Stimulated activated naive B cell treated with anti-CD40 and anti-IgM and Interleukin-4, amounts not matched to agents 10 μg/mL and 1 μg/mL and 100 μg/mL, for 72 hours (primary cell): ENCODE measurements around the gene OR6B1.

Experiments
- ATAC-seq, 2 donors: fragments of 150-1000 bp; cut with Tn5 transposase; replicated peaks; 2 replicates each; pipeline ENCODE4 v1.10.0; 2021; ENCODE audit warnings: moderate library complexity in 1 of 2
- DNase-seq: peaks from one replicate; pipeline ENCODE4 v3.0.0; 2021
- H3K27ac Mint-ChIP-seq: one replicate; pipeline ENCODE4 v1.8.0; 2022; ENCODE audit warnings: mild to moderate bottlenecking, mixed read lengths
- H3K27me3 Mint-ChIP-seq, 2 donors: one replicate each; pipeline ENCODE4 v1.8.0; 2022; ENCODE audit warnings: mixed read lengths in 2 of 2
- H3K36me3 Mint-ChIP-seq, 2 donors: one replicate each; pipeline ENCODE4 v1.8.0; 2022; ENCODE audit warnings: mixed read lengths in 2 of 2, mild to moderate bottlenecking in 1 of 2
- H3K4me1 Mint-ChIP-seq, 2 donors: one replicate each; pipeline ENCODE4 v1.8.0; 2022; ENCODE audit warnings: mixed read lengths in 2 of 2, mild to moderate bottlenecking in 1 of 2
- H3K4me3 Mint-ChIP-seq, 2 donors: one replicate each; pipeline ENCODE4 v1.8.0; 2022; ENCODE audit warnings: mild to moderate bottlenecking in 2 of 2, mixed read lengths in 2 of 2, moderate library complexity in 1 of 2
- H3K9me3 Mint-ChIP-seq, 2 donors: one replicate each; pipeline ENCODE4 v1.8.0; 2022; ENCODE audit warnings: mixed read lengths in 2 of 2, mild to moderate bottlenecking in 1 of 2

OR6B1 gene

GRCh38 chr7:144000020-144000419 is at the start of gene OR6B1:
OR6B1 (plus strand) TSS chr7:144000320; CDS start chr7:144003997, 3,677 bp downstream.
- H3K27ac Mint-ChIP-seq, result no peak within 1 kb of the TSS
- no peak within 1 kb of the TSS for H3K4me3 Mint-ChIP-seq
- ATAC-seq (no peak), DNase-seq (no peak)
- H3K27me3 Mint-ChIP-seq, result peaks cover 0 to 6% of the 10 kb centered on the region in 2 donors
- no peaks in the 10 kb centered on the region for H3K4me1 Mint-ChIP-seq
- H3K9me3 Mint-ChIP-seq, result no peaks in the 10 kb centered on the region
- H3K36me3 Mint-ChIP-seq, result no peaks in the 10 kb centered on the region

DNA sequence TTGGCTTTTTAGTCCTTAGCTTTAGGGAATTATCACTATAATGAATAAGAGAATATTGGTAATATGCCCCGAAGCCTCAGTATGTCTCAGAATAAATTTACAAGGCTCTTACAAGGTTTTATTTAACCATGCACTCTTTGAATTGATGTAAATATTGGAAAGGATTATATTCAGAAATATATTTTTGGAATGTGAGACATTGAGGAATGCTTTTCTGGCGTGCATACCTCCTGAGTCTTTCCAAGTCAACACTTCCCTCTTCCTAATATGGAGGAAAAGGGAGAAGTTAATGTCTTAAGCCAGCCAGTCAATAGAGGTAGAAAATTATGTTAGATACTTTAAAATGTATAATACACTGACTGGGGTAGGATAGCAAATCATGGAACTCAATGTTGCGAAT is 46.7 kb upstream of the OR6B1 start:
- DNase-seq, result no peak
- H3K27ac Mint-ChIP-seq, result no peak overlapping the region
- no peaks in the 10 kb centered on the region for H3K36me3 Mint-ChIP-seq
- no peaks in the 10 kb centered on the region for H3K4me1 Mint-ChIP-seq
- H3K9me3 Mint-ChIP-seq, result no peaks in the 10 kb centered on the region
- ATAC-seq, result no peak
- peaks cover 16 to 24% of the 10 kb centered on the region in 2 donors for H3K27me3 Mint-ChIP-seq
- no peak overlapping the region for H3K4me3 Mint-ChIP-seq

GRCh38 chr7:143954135-143954534 is 46.0 kb upstream of the OR6B1 start:
- Mint-ChIP-seq H3K27me3 (peaks cover 11 to 20% of the 10 kb centered on the region in 2 donors), H3K9me3 (no peaks in the 10 kb centered on the region), H3K36me3 (no peaks in the 10 kb centered on the region), H3K4me1 (no peaks in the 10 kb centered on the region), H3K4me3 (no peak overlapping the region), H3K27ac (no peak overlapping the region)
- DNase-seq (no peak), ATAC-seq (no peak)

DNA sequence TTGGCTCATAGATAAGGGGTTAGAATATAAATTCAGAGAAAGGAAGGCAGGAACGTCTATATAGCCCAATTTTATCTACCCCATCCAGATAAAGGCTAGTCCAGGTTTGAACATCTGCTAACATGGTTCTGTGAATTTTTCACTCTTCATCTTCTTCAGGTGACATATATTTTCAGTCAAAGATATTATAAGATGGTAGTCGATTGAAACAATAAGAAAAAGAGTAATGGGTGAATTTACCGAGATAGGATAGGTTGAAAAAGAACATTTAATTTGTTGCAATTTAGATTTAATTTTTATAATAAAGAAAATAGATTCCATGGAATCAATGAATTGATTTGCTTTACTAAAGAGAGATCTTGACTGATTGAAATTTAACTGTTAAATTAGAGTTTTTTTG is 45.6 kb upstream of the OR6B1 start, which contains the start of gene OR2F1:
Gene OR2F1 (plus strand): TSS at position 301 of the 400 bp plus-strand sequence. CDS start 5,127 bp downstream, outside the sequence.
- Mint-ChIP-seq H3K36me3 (no peaks in the 10 kb centered on the region), H3K4me1 (no peaks in the 10 kb centered on the region), H3K4me3 (no peak within 1 kb of the TSS), H3K27ac (no peak within 1 kb of the TSS), H3K27me3 (peaks cover 7 to 16% of the 10 kb centered on the region in 2 donors), H3K9me3 (no peaks in the 10 kb centered on the region)
- DNase-seq, result no peak
- ATAC-seq, result no peak

DNA sequence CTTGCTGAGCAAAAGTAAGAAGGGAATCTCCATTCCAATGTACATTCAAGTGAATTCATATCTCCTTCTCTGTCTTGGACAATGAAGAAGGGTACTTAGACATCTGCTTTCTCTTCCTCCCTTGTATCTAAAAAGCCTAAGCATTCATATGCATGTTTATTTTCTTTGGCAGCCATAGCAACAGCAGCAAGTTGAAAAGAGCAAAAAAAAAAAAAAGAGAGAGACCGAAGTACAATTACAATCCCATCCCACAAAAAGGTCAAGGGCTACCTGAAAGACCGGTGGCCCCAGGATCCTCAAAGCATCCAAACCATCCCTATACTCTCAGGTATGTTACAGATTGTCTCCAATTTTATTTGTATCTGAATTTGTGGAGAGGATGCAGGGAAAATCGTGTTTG is 41.3 kb upstream of the OR6B1 start:
- ATAC-seq, result no peak
- no peak for DNase-seq
- H3K36me3 Mint-ChIP-seq, result no peaks in the 10 kb centered on the region
- H3K27ac Mint-ChIP-seq, result no peak overlapping the region
- H3K4me3 Mint-ChIP-seq, result no peak overlapping the region
- H3K4me1 Mint-ChIP-seq, result no peaks in the 10 kb centered on the region
- no peaks in the 10 kb centered on the region for H3K9me3 Mint-ChIP-seq
- peaks cover 14 to 25% of the 10 kb centered on the region in 2 donors for H3K27me3 Mint-ChIP-seq

DNA sequence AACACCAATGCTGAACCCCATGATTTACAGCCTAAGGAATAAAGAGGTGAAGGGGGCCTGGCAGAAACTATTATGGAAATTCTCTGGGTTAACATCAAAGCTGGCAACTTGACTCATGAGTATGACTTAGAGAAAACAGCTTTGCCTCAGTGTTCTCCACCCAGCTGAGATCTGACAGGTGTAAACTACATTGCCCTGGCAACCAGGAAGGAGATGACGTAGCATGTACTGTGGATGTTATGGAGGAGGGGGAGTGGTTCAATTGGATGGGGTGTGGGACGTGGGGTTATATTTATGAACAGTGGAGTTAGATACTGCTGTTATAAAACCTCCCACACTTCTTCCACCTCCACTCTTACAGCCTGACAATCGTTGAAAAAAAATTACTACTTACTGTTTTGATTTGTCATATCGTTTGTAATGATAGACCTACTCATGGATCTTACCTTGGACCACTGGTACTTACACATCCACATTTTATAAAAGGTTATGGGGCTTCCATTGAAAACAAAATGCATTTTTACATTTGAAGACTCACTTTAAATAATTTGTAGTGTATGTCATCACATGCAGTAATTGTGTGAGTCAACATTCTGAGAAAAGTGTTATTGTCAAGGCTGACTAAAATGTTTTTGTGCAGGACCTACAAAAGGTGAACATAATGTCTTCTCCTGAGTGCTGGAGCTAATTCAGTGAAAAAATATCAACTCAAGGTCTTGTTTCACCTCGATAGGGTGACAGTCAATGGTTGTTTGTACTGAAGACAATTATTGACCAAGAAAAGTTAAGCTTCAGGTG is 39.1 kb upstream of the OR6B1 start:
- no peak for DNase-seq
- no peak overlapping the region for H3K4me3 Mint-ChIP-seq
- ATAC-seq, result no peak

DNA sequence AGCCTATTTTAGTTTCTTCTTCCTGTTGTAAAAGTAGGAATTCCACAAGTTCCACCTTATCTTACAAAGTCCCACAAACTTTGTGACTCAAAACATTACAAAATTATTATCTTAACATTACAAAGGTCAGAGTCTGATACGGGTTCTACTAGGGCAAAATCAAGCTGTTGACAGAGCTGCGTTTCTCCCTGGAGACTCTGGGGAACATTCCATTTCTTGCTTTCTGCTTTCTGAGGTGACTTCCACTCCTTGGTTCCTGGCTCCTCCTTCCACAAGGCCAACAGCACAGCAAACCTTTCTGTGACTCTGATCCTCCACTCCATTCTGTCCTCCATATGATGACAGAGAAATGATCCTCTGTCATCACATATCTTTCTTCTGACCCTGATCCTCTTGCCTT is 34.8 kb upstream of the OR6B1 start:
- no peaks in the 10 kb centered on the region for H3K4me1 Mint-ChIP-seq
- H3K9me3 Mint-ChIP-seq, result no peaks in the 10 kb centered on the region
- H3K36me3 Mint-ChIP-seq, result no peaks in the 10 kb centered on the region
- no peak overlapping the region for H3K4me3 Mint-ChIP-seq
- peaks cover 5 to 6% of the 10 kb centered on the region in 2 donors for H3K27me3 Mint-ChIP-seq
- no peak for ATAC-seq
- no peak overlapping the region for H3K27ac Mint-ChIP-seq
- DNase-seq, result no peak

More for the DNA sequence above, 39.1 kb upstream of the OR6B1 start:
- H3K27ac Mint-ChIP-seq, result no peak overlapping the region
- H3K27me3 Mint-ChIP-seq, result peaks cover 14 to 18% of the 10 kb centered on the region in 2 donors
- H3K36me3 Mint-ChIP-seq, result no peaks in the 10 kb centered on the region
- H3K9me3 Mint-ChIP-seq, result no peaks in the 10 kb centered on the region
- H3K4me1 Mint-ChIP-seq, result no peaks in the 10 kb centered on the region

DNA sequence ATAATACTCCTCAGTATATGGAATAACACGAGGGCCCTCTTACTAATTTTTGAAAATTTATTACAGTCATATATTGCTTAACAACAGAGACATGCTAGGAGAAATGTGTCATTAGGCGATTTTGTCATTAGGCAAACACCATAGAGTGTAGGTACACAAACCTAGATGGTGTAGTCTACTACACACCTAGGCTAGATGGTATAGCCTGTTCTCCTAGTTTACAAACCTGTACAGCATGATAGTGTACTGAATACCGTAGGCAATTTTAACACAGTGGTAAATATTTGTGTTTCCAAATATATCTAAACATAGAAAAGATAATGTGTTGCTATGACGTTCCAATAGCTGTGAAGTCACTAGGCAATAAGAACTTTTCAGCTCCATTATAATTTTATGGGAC is 32.7 kb upstream of the OR6B1 start:
- peaks cover 5 to 8% of the 10 kb centered on the region in 2 donors for H3K27me3 Mint-ChIP-seq
- H3K36me3 Mint-ChIP-seq, result no peaks in the 10 kb centered on the region
- H3K4me3 Mint-ChIP-seq, result no peak overlapping the region
- no peak overlapping the region for H3K27ac Mint-ChIP-seq
- ATAC-seq (no peak), DNase-seq (no peak)
- H3K9me3 Mint-ChIP-seq, result no peaks in the 10 kb centered on the region
- H3K4me1 Mint-ChIP-seq, result no peaks in the 10 kb centered on the region

- Mint-ChIP-seq H3K27ac (no peak overlapping the region), H3K36me3 (no peaks in the 10 kb centered on the region), H3K4me3 (no peak overlapping the region), H3K27me3 (peaks cover 5 to 10% of the 10 kb centered on the region in 2 donors), H3K4me1 (no peaks in the 10 kb centered on the region), H3K9me3 (no peaks in the 10 kb centered on the region)
- no peak for DNase-seq
- no peak for ATAC-seq
Observed at GRCh38 chr7:143973870-143974416, 26.2 kb upstream of the OR6B1 start.

- Mint-ChIP-seq H3K4me3 (no peak overlapping the region), H3K9me3 (no peaks in the 10 kb centered on the region), H3K36me3 (no peaks in the 10 kb centered on the region), H3K27me3 (peaks cover 5 to 10% of the 10 kb centered on the region in 2 donors), H3K27ac (no peak overlapping the region), H3K4me1 (no peaks in the 10 kb centered on the region)
- DNase-seq, result no peak
- no peak for ATAC-seq
Observed at GRCh38 chr7:143974459-143974858, 25.7 kb upstream of the OR6B1 start.

DNA sequence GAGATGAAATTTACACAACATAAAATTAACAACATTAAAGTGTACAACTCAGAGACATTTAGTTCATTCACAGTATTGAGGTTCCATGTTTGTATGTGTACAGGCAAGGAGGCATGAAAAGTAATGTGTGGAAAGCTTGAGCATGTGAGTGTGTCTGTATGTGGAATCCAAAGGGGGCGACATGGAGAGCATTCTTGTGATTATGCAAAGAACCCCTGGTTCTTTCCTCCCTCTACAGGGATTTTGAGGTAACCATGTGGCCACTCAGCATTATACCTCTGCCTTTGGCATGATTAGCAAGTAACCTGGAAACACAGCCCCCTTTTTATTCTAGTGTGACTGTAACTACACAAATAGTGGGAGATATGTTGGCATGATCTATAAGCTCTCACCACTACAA is 24.5 kb upstream of the OR6B1 start:
- no peak overlapping the region for H3K27ac Mint-ChIP-seq
- no peak overlapping the region for H3K4me3 Mint-ChIP-seq
- no peaks in the 10 kb centered on the region for H3K36me3 Mint-ChIP-seq
- no peaks in the 10 kb centered on the region for H3K9me3 Mint-ChIP-seq
- no peak for ATAC-seq
- H3K4me1 Mint-ChIP-seq, result no peaks in the 10 kb centered on the region
- peaks cover 5 to 10% of the 10 kb centered on the region in 2 donors for H3K27me3 Mint-ChIP-seq
- DNase-seq, result no peak

DNA sequence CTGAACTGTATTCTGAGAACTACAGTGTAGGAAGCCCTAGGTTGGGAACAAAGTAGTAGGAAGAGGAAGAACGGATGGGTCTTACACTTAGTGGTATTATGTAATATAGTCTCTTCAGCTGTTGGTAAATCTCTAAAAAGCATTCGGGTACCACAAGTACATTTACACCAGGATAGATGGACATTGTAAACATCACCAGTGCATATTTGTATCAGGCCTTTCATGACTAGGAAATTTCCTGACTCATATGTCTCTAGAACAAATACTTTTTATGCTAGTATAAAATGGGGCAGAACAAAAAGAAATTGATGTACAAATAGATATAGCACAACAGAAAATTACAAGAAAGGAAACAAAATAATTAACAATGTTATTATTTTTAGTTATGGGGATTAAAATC is 21.5 kb upstream of the OR6B1 start:
- no peak overlapping the region for H3K27ac Mint-ChIP-seq
- ATAC-seq, result no peak
- H3K36me3 Mint-ChIP-seq, result no peaks in the 10 kb centered on the region

GRCh38 chr7:143979359-143979758 is 20.8 kb upstream of the OR6B1 start:
- H3K36me3 Mint-ChIP-seq, result no peaks in the 10 kb centered on the region

More for the DNA sequence above, 21.5 kb upstream of the OR6B1 start:
- Mint-ChIP-seq H3K4me3 (no peak overlapping the region), H3K4me1 (no peaks in the 10 kb centered on the region), H3K27me3 (peaks cover 4 to 9% of the 10 kb centered on the region in 2 donors), H3K9me3 (no peaks in the 10 kb centered on the region)
- DNase-seq, result no peak

DNA sequence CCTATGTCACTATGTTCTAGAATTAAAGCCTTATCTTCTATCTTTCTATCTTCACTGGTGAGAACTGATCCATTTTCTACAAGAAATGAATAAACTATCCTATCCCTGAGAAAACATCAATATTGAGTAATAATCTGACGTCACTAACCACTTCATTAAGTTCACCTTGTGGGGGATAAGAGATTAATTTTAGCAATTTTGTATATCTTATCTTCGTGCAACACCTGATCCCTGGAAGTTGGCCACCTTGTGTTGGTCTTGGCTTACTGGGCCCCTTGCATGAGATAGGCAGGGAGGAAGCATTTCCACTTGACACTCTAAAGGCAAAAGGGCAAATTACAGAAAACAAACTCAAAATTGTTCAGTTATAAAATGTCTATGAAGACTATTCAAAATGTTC is 20.1 kb upstream of the OR6B1 start:
- no peak overlapping the region for H3K4me3 Mint-ChIP-seq
- no peaks in the 10 kb centered on the region for H3K9me3 Mint-ChIP-seq
- no peak for DNase-seq
- H3K36me3 Mint-ChIP-seq, result no peaks in the 10 kb centered on the region
- H3K4me1 Mint-ChIP-seq, result no peaks in the 10 kb centered on the region
- H3K27ac Mint-ChIP-seq, result no peak overlapping the region
- no peak for ATAC-seq
- H3K27me3 Mint-ChIP-seq, result peaks cover 4% of the 10 kb centered on the region in 2 donors

More at GRCh38 chr7:143979359-143979758, 20.8 kb upstream of the OR6B1 start:
- H3K9me3 Mint-ChIP-seq, result no peaks in the 10 kb centered on the region
- peaks cover 4 to 9% of the 10 kb centered on the region in 2 donors for H3K27me3 Mint-ChIP-seq
- no peak overlapping the region for H3K4me3 Mint-ChIP-seq
- no peak for DNase-seq
- ATAC-seq, result no peak
- no peaks in the 10 kb centered on the region for H3K4me1 Mint-ChIP-seq
- no peak overlapping the region for H3K27ac Mint-ChIP-seq
